ENCODE data around the gene IGSF10. TPM values are rescaled to one million over a fixed set of nuclear protein-coding genes. Genes with fewer than 3 reads are reported as not detected.

IGSF10 gene
- total RNA-seq, 4 donors from 2014 or later, result 0.83 to 4.0 (median 2.8) TPM

GRCh38 chr3:151483488-151483887 lies 22.6 kb upstream of the IGSF10 start:
- 94% methylated on average over 1 of the region's 1 CpG for WGBS
- intact Hi-C loops (cut with DNase I), result no loop called here
- Histone ChIP-seq H3K4me3 (no peak overlapping the region), H3K9me3 (peaks cover 0 to 17% (median 9%) of the 10 kb centered on the region in 4 donors), H3K27ac (replicated peaks in 1 of 4) (no peak overlapping the region), H3K36me3 (no peaks in the 10 kb centered on the region), H3K4me1 (no peaks in the 10 kb centered on the region), H3K27me3 (no peaks in the 10 kb centered on the region)
- DNase-seq (ENCODE audit: extremely low spot score), result no peak
- TF ChIP-seq POLR2AphosphoS5 (IDR thresholded peaks at IDR 0.05) (no peak), POLR2A (IDR thresholded peaks at IDR 0.05; ENCODE audit: low read depth) (no peak), EP300 (IDR thresholded peaks at IDR 0.05) (no peak), CTCF (IDR thresholded peaks at IDR 0.05) (no peak)

GRCh38 chr3:151480492-151480891 lies 19.6 kb upstream of the IGSF10 start:
- 100% methylated on average over 1 of the region's 2 CpGs for WGBS
- H3K27me3 ChIP-seq, result no peaks in the 10 kb centered on the region
- intact Hi-C loops (cut with DNase I), result no loop called here
- DNase-seq (ENCODE audit: extremely low spot score), result no peak
- H3K4me1 ChIP-seq, result peaks cover 0 to 6% (median 4%) of the 10 kb centered on the region in 4 donors
- TF ChIP-seq POLR2AphosphoS5 (IDR thresholded peaks at IDR 0.05), result no peak
- TF ChIP-seq POLR2A (IDR thresholded peaks at IDR 0.05; ENCODE audit: low read depth), result no peak
- no peak for TF ChIP-seq CTCF (IDR thresholded peaks at IDR 0.05)
- TF ChIP-seq EP300 (IDR thresholded peaks at IDR 0.05), result no peak
- no peak overlapping the region for H3K27ac ChIP-seq (replicated peaks in 1 of 4)
- no peak overlapping the region for H3K4me3 ChIP-seq
- no peaks in the 10 kb centered on the region for H3K36me3 ChIP-seq
- H3K9me3 ChIP-seq, result peaks cover 0 to 17% (median 9%) of the 10 kb centered on the region in 4 donors

GRCh38 chr3:151479452-151479851 lies 18.6 kb upstream of the IGSF10 start:
- WGBS, result 10% methylated on average over 1 of the region's 1 CpG
- H3K36me3 ChIP-seq, result no peaks in the 10 kb centered on the region
- H3K27ac ChIP-seq (replicated peaks in 1 of 4), result no peak overlapping the region
- DNase-seq (ENCODE audit: extremely low spot score), result no peak
- H3K4me1 ChIP-seq, result peaks cover 0 to 6% (median 4%) of the 10 kb centered on the region in 4 donors
- no peaks in the 10 kb centered on the region for H3K27me3 ChIP-seq
- no peak overlapping the region for H3K4me3 ChIP-seq
- no peak for TF ChIP-seq POLR2AphosphoS5 (IDR thresholded peaks at IDR 0.05)
- TF ChIP-seq CTCF (IDR thresholded peaks at IDR 0.05), result no peak
- H3K9me3 ChIP-seq, result peaks cover 0 to 17% (median 9%) of the 10 kb centered on the region in 4 donors
- intact Hi-C loops (cut with DNase I), result no loop called here

- no peak for DNase-seq (ENCODE audit: extremely low spot score)
- Histone ChIP-seq H3K36me3 (no peaks in the 10 kb centered on the region), H3K27ac (replicated peaks in 1 of 4) (no peak overlapping the region), H3K4me3 (no peak overlapping the region), H3K4me1 (peaks cover 0 to 6% (median 4%) of the 10 kb centered on the region in 4 donors), H3K27me3 (no peaks in the 10 kb centered on the region), H3K9me3 (peaks cover 0 to 17% (median 9%) of the 10 kb centered on the region in 4 donors)
- 61% methylated on average over 1 of the region's 1 CpG for WGBS
- intact Hi-C loops (cut with DNase I), result no loop called here
- TF ChIP-seq POLR2AphosphoS5 (IDR thresholded peaks at IDR 0.05), result no peak
- no peak for TF ChIP-seq POLR2A (IDR thresholded peaks at IDR 0.05; ENCODE audit: low read depth)
These were observed 17.5 kb upstream of the IGSF10 start for GRCh38 chr3:151478335-151478697.

- Histone ChIP-seq H3K27me3 (no peaks in the 10 kb centered on the region), H3K4me3 (no peak overlapping the region), H3K36me3 (no peaks in the 10 kb centered on the region), H3K9me3 (peaks cover 0 to 14% (median 9%) of the 10 kb centered on the region in 4 donors), H3K4me1 (peaks cover 0 to 6% (median 4%) of the 10 kb centered on the region in 4 donors), H3K27ac (replicated peaks in 1 of 4) (no peak overlapping the region)
- no peak for TF ChIP-seq CTCF (IDR thresholded peaks at IDR 0.05)
- no peak for TF ChIP-seq POLR2AphosphoS5 (IDR thresholded peaks at IDR 0.05)
- TF ChIP-seq POLR2A (IDR thresholded peaks at IDR 0.05; ENCODE audit: low read depth), result no peak
- TF ChIP-seq EP300 (IDR thresholded peaks at IDR 0.05), result no peak
- intact Hi-C loops (cut with DNase I), result no loop called here
- 73% methylated on average over 2 of the region's 2 CpGs for WGBS
- DNase-seq (ENCODE audit: extremely low spot score), result no peak
These were observed 16.9 kb upstream of the IGSF10 start for GRCh38 chr3:151477591-151478334.
